Body of pancreas (tissue), 4 donors: Measurements from ENCODE around the gene LRRC3B. TPM values are rescaled to one million over a fixed set of nuclear protein-coding genes. Genes with fewer than 3 reads are reported as not detected.

Source experiments
- ATAC-seq: fragments of 150-250 bp; one replicate; pipeline ENCODE4 v1.9.1; 2016
- DNase-seq, 4 donors: peaks; one replicate each; pipeline ENCODE4 v3.0.0-alpha.2; 2019
- H3K27ac ChIP-seq, 4 donors: fragments of 200-600 bp; sonication (generic); 1 replicate in 3 of 4; 2 replicates in 1 of 4; pipeline versions ENCODE4 v1.5.1 to v1.6.1; 2016 to 2019; ENCODE audit warnings: mild to moderate bottlenecking in 1 of 4, mixed read lengths in 1 of 4, moderate library complexity in 1 of 4
- H3K27me3 ChIP-seq, 2 donors: fragments of 200-600 bp; sonication (generic); one replicate each; pipeline ENCODE4 v1.6.0; 2016; ENCODE audit warnings: mild to moderate bottlenecking in 1 of 2
- H3K36me3 ChIP-seq, 2 donors: fragments of 200-600 bp; sonication (generic); replicated peaks in 1 of 2; 2 replicates each; pipeline ENCODE4 v1.5.1; 2016; ENCODE audit warnings: low read depth in 2 of 2; ENCODE audit not compliant: insufficient read depth in 1 of 2
- H3K4me1 ChIP-seq: fragments of 200-600 bp; sonication (generic); one replicate; pipeline ENCODE4 v1.6.0; 2016
- H3K4me3 ChIP-seq, 2 donors: fragments of 200-600 bp; sonication (generic); 1 replicate in 1 of 2; 2 replicates in 1 of 2; pipeline ENCODE4 v1.5.1; 2016 to 2019
- H3K9me3 ChIP-seq, 3 donors: fragments of 200-600 bp; sonication (generic); 1 replicate in 2 of 3; 2 replicates in 1 of 3; pipeline ENCODE4 v1.5.1; 2016
- CTCF ChIP-seq, 7 experiments: fragments of 450-650 bp in 4 of 7; fragments of 200-600 bp in 3 of 7; sonication (generic) in 3 of 7; IDR thresholded peaks; one replicate each; pipeline ENCODE4 v1.5.1; 2016 to 2019; ENCODE audit warnings: antibody characterized with exemption in 7 of 7
- POLR2A ChIP-seq, 3 donors: fragments of 450-650 bp; IDR thresholded peaks; one replicate each; pipeline ENCODE4 v1.6.1; 2016; ENCODE audit warnings: antibody characterized with exemption in 3 of 3, mild to moderate bottlenecking in 2 of 3
- WGBS, 2 donors: methylation state at CpG; one replicate each; pipeline ENCODE4 v1.1.5; 2017; 5-methylcytosine and 5-hydroxymethylcytosine counted together
- intact Hi-C: fragments of 100-400 bp; cut with DNase I; formaldehyde crosslinking; loops from one replicate; pipeline ENCODE4 v1.15.1; 2023
- total RNA-seq, 2 donors: library from RNA; depleted of rRNA; stranded (reverse); fragments of >200 nt; gene quantifications; one replicate each; pipeline ENCODE4 v1.1.0, GENCODE V29; 2016

The LRRC3B gene
- total RNA-seq, result not detected

- Histone ChIP-seq H3K4me1 (peaks cover 14% of the 10 kb centered on the region), H3K4me3 (no peak within 1 kb of the TSS), H3K27ac (no peak within 1 kb of the TSS), H3K9me3 (no peaks in the 10 kb centered on the region), H3K27me3 (no peaks in the 10 kb centered on the region), H3K36me3 (no peaks in the 10 kb centered on the region)
- TF ChIP-seq CTCF (IDR thresholded peaks at IDR 0.05), result no peak
- no peak for TF ChIP-seq POLR2A (IDR thresholded peaks at IDR 0.05)
- WGBS, 2 donors, result 1% methylated on average over 29 to 71 of the region's 72 CpGs
- ATAC-seq, result no peak
- intact Hi-C loops, result no loop called here
- DNase-seq, result no peak
Observed at GRCh38 chr3:26622621-26623418, at the start of gene LRRC3B. Gene LRRC3B (plus strand): TSS chr3:26622772. CDS start chr3:26709673, 86,901 bp downstream.

- H3K4me1 ChIP-seq, result no peaks in the 10 kb centered on the region
- intact Hi-C loops, result no loop called here
- no peak for ATAC-seq
- TF ChIP-seq CTCF (IDR thresholded peaks at IDR 0.05) (no peak), POLR2A (IDR thresholded peaks at IDR 0.05) (no peak)
- no peaks in the 10 kb centered on the region for H3K9me3 ChIP-seq
- no peaks in the 10 kb centered on the region for H3K36me3 ChIP-seq
- H3K27me3 ChIP-seq, result no peaks in the 10 kb centered on the region
- no peak overlapping the region for H3K27ac ChIP-seq
- no peak for DNase-seq
- H3K4me3 ChIP-seq, result no peak overlapping the region
Observed at GRCh38 chr3:26574766-26575165, 47.8 kb upstream of the LRRC3B start.

- intact Hi-C loops, result no loop called here
- no peak overlapping the region for H3K27ac ChIP-seq
- no peaks in the 10 kb centered on the region for H3K36me3 ChIP-seq
- no peak overlapping the region for H3K4me3 ChIP-seq
- no peaks in the 10 kb centered on the region for H3K4me1 ChIP-seq
- 73 to 90% methylated on average over 1 of the region's 1 CpG for WGBS, 2 donors
- DNase-seq, result no peak
- TF ChIP-seq POLR2A (IDR thresholded peaks at IDR 0.05), result no peak
- TF ChIP-seq CTCF (IDR thresholded peaks at IDR 0.05), result no peak
- H3K27me3 ChIP-seq, result no peaks in the 10 kb centered on the region
- no peaks in the 10 kb centered on the region for H3K9me3 ChIP-seq
- ATAC-seq, result no peak
Observed at GRCh38 chr3:26579116-26579515, 43.5 kb upstream of the LRRC3B start.

- H3K27me3 ChIP-seq, result no peaks in the 10 kb centered on the region
- intact Hi-C loops, result no loop called here
- no peak overlapping the region for H3K4me3 ChIP-seq
- no peaks in the 10 kb centered on the region for H3K9me3 ChIP-seq
- DNase-seq, result no peak
- H3K27ac ChIP-seq, result no peak overlapping the region
- no peak for TF ChIP-seq POLR2A (IDR thresholded peaks at IDR 0.05)
- TF ChIP-seq CTCF (IDR thresholded peaks at IDR 0.05), result no peak
- no peaks in the 10 kb centered on the region for H3K36me3 ChIP-seq
- no peaks in the 10 kb centered on the region for H3K4me1 ChIP-seq
- 71 to 74% methylated on average over 4 of the region's 4 CpGs for WGBS, 2 donors
- ATAC-seq, result no peak
Observed at GRCh38 chr3:26587571-26587970, 35.0 kb upstream of the LRRC3B start.

GRCh38 chr3:26588931-26589330 is 33.6 kb upstream of the LRRC3B start:
- Histone ChIP-seq H3K4me1 (no peaks in the 10 kb centered on the region), H3K4me3 (no peak overlapping the region), H3K27ac (no peak overlapping the region), H3K36me3 (no peaks in the 10 kb centered on the region), H3K27me3 (no peaks in the 10 kb centered on the region), H3K9me3 (no peaks in the 10 kb centered on the region)
- intact Hi-C loops, result no loop called here
- TF ChIP-seq POLR2A (IDR thresholded peaks at IDR 0.05) (no peak), CTCF (IDR thresholded peaks at IDR 0.05) (no peak)
- no peak for ATAC-seq
- 51 to 86% methylated on average over 2 of the region's 2 CpGs for WGBS, 2 donors
- DNase-seq, result no peak
